IMR-90 (cell line): ENCODE data around the gene C1QTNF1. TPM values are rescaled to one million over a fixed set of nuclear protein-coding genes. Genes with fewer than 3 reads are reported as not detected.

Experiments
- ATAC-seq: fragments of 200-7000 bp; cut with Tn5 transposase; 2 replicates; pipeline ENCODE4 v1.9.1; 2020; ENCODE audit warnings: low read depth, mild to moderate bottlenecking, moderate library complexity
- BruUV-seq: library from RNA; stranded (reverse); fragments of 400-500 nt; replicated peaks from 2 replicates; lab custom pipeline; 2021; lab: Mats Ljungman, UMichigan
- CTCF ChIA-PET: fragments of 300-600 bp; formaldehyde crosslinking; extraction: SDS; loops from one replicate; lab custom pipeline; 2021; ENCODE audit warnings: antibody characterized with exemption; lab: Yijun Ruan, JAX
- POLR2A ChIA-PET: fragments of 300-600 bp; sonication (Branson Sonifier 250); formaldehyde crosslinking; loops from one replicate; lab custom pipeline; 2022; ENCODE audit warnings: antibody characterized with exemption; ENCODE audit not compliant: unreplicated experiment; lab: Charles Lee
- DNase-seq: peaks from one replicate; pipeline ENCODE4 v3.0.0; 2013
- H2AFZ ChIP-seq: replicated peaks from 2 replicates; pipeline ENCODE3; 2013; ENCODE audit warnings: low read length, mild to moderate bottlenecking; ENCODE audit not compliant: poor library complexity
- H2AK5ac ChIP-seq: 2 replicates; pipeline ENCODE4 v1.6.1; 2013; ENCODE audit warnings: low read depth, low read length, inconsistent platforms
- H2AK9ac ChIP-seq: replicated peaks from 2 replicates; pipeline ENCODE3; 2013; ENCODE audit warnings: mild to moderate bottlenecking, low read depth, low read length, moderate library complexity; ENCODE audit not compliant: poor library complexity
- H2BK120ac ChIP-seq: 2 replicates; pipeline ENCODE4 v1.6.1; 2013; ENCODE audit warnings: low read depth, low read length, inconsistent platforms
- H2BK15ac ChIP-seq: 3 replicates; pipeline ENCODE4 v1.6.1; 2013; ENCODE audit warnings: low read depth, low read length, inconsistent platforms
- H2BK20ac ChIP-seq: 2 replicates; pipeline ENCODE4 v1.6.1; 2013; ENCODE audit warnings: low read depth, mild to moderate bottlenecking, inconsistent platforms, low read length, moderate library complexity
- H2BK5ac ChIP-seq: 2 replicates; pipeline ENCODE4 v1.6.1; 2013; ENCODE audit warnings: mild to moderate bottlenecking, low read depth, low read length, inconsistent platforms; ENCODE audit not compliant: poor library complexity, severe bottlenecking
- H3K14ac ChIP-seq: replicated peaks from 2 replicates; pipeline ENCODE4 v1.6.1; 2013; ENCODE audit warnings: low read depth, low read length, inconsistent platforms
- H3K18ac ChIP-seq: 2 replicates; pipeline ENCODE4 v1.6.1; 2013; ENCODE audit warnings: low read depth, low read length, control low read depth
- H3K23ac ChIP-seq: 2 replicates; pipeline ENCODE4 v1.6.1; 2013; ENCODE audit warnings: low read depth, low read length, inconsistent platforms
- H3K27ac ChIP-seq: 2 replicates; pipeline ENCODE4 v1.5.1; 2013; ENCODE audit warnings: mild to moderate bottlenecking, control low read depth, low read length; ENCODE audit not compliant: insufficient read depth
- H3K27me3 ChIP-seq: 2 replicates; pipeline ENCODE4 v1.6.1; 2013; ENCODE audit warnings: low read length; ENCODE audit not compliant: control insufficient read depth, insufficient read depth
- H3K36me3 ChIP-seq: 2 replicates; pipeline ENCODE4 v1.6.1; 2013; ENCODE audit warnings: low read length, mixed read lengths; ENCODE audit not compliant: control insufficient read depth, insufficient read depth
- H3K4ac ChIP-seq: 2 replicates; pipeline ENCODE4 v1.6.1; 2013; ENCODE audit warnings: low read depth, low read length, inconsistent platforms
- H3K4me1 ChIP-seq: 2 replicates; pipeline ENCODE4 v1.6.1; 2013; ENCODE audit warnings: low read length, mixed read lengths; ENCODE audit not compliant: control insufficient read depth, insufficient read depth
- H3K4me2 ChIP-seq: 2 replicates; pipeline ENCODE4 v1.6.1; 2013; ENCODE audit warnings: low read depth, mild to moderate bottlenecking, control low read depth, low read length, moderate library complexity
- H3K4me3 ChIP-seq: 2 replicates; pipeline ENCODE4 v1.5.1; 2013; ENCODE audit warnings: low read depth, mild to moderate bottlenecking, control low read depth, low read length, moderate library complexity; ENCODE audit not compliant: insufficient read depth
- H3K56ac ChIP-seq: 2 replicates; pipeline ENCODE4 v1.6.1; 2013; ENCODE audit warnings: low read length, inconsistent platforms; ENCODE audit not compliant: insufficient read depth; ENCODE audit errors: extremely low read depth
- H3K79me1 ChIP-seq, 2 experiments: 2 replicates each; pipeline ENCODE4 v1.6.1; 2013; ENCODE audit warnings: low read length in 2 of 2, inconsistent platforms in 1 of 2, low read depth in 1 of 2
- H3K9ac ChIP-seq: 2 replicates; pipeline ENCODE4 v1.6.1; 2013; ENCODE audit warnings: low read depth, low read length, control low read depth
- H3K9me1 ChIP-seq: 2 replicates; pipeline ENCODE4 v1.6.1; 2013; ENCODE audit warnings: low read length, inconsistent platforms; ENCODE audit not compliant: insufficient read depth
- H3K9me3 ChIP-seq: 2 replicates; pipeline ENCODE4 v1.6.1; 2013; ENCODE audit warnings: low read length; ENCODE audit not compliant: control insufficient read depth, insufficient read depth
- H4K20me1 ChIP-seq: 2 replicates; pipeline ENCODE4 v1.6.1; 2013; ENCODE audit warnings: low read length, inconsistent platforms; ENCODE audit not compliant: insufficient read depth
- H4K5ac ChIP-seq: 2 replicates; pipeline ENCODE4 v1.6.1; 2013; ENCODE audit warnings: mild to moderate bottlenecking, low read depth, low read length, control low read depth
- H4K8ac ChIP-seq, 2 experiments: 2 replicates each; pipeline ENCODE4 v1.6.1; 2013; ENCODE audit warnings: low read depth in 2 of 2, low read length in 2 of 2, control low read depth in 1 of 2, inconsistent platforms in 1 of 2
- H4K91ac ChIP-seq: 2 replicates; pipeline ENCODE4 v1.6.1; 2013; ENCODE audit warnings: low read depth, low read length, inconsistent platforms; ENCODE audit not compliant: insufficient read depth
- BHLHE40 ChIP-seq: fragments of 150-350 bp; IDR thresholded peaks from 2 replicates; pipeline ENCODE4 v1.6.1; 2016; ENCODE audit warnings: mild to moderate bottlenecking, low read depth, low read length
- CEBPB ChIP-seq: IDR thresholded peaks from 2 replicates; pipeline ENCODE4 v1.6.1; 2012; ENCODE audit warnings: low read depth, low read length, improper control_type of control experiment
- CHD1 ChIP-seq: IDR thresholded peaks from 2 replicates; pipeline ENCODE4 v1.6.1; 2012; ENCODE audit warnings: low read depth, low read length, improper control_type of control experiment
- FOS ChIP-seq: fragments of 150-350 bp; IDR thresholded peaks from 2 replicates; pipeline ENCODE4 v1.6.1; 2016; ENCODE audit warnings: low read depth, low read length
- MAFK ChIP-seq: IDR thresholded peaks from 2 replicates; pipeline ENCODE4 v1.6.1; 2012; ENCODE audit warnings: low read depth, low read length, improper control_type of control experiment
- MXI1 ChIP-seq: IDR thresholded peaks from 2 replicates; pipeline ENCODE4 v1.6.1; 2012; ENCODE audit warnings: low read depth, mild to moderate bottlenecking, low read length, moderate library complexity, borderline replicate concordance
- NFE2L2 ChIP-seq: fragments of 150-350 bp; IDR thresholded peaks from 2 replicates; pipeline ENCODE4 v1.6.1; 2016; ENCODE audit warnings: low read depth, mild to moderate bottlenecking, low read length
- POLR2A ChIP-seq: IDR thresholded peaks from 2 replicates; pipeline ENCODE4 v1.6.1; 2012; ENCODE audit warnings: mild to moderate bottlenecking, low read depth, low read length
- RAD21 ChIP-seq: IDR thresholded peaks from 2 replicates; pipeline ENCODE4 v1.6.1; 2012; ENCODE audit warnings: low read length, improper control_type of control experiment
- RCOR1 ChIP-seq: IDR thresholded peaks from 2 replicates; pipeline ENCODE4 v1.6.1; 2012; ENCODE audit warnings: mild to moderate bottlenecking, low read length, improper control_type of control experiment; ENCODE audit not compliant: insufficient replicate concordance
- RFX5 ChIP-seq: IDR thresholded peaks from 2 replicates; pipeline ENCODE4 v1.8.0; 2012; ENCODE audit warnings: low read depth, mild to moderate bottlenecking, low read length, moderate library complexity
- SMC3 ChIP-seq: fragments of 150-350 bp; IDR thresholded peaks from 2 replicates; pipeline ENCODE4 v1.6.1; 2016; ENCODE audit warnings: low read depth, mild to moderate bottlenecking, antibody characterized with exemption, low read length, moderate library complexity
- WGBS, 2 experiments: methylation state at CpG; one replicate each; pipeline versions ENCODE4 v1.1.5 to v1.1.7; 2013; ENCODE audit warnings: missing lambda C conversion rate in 2 of 2; ENCODE audit not compliant: insufficient read length in 1 of 2; ENCODE audit errors: extremely low coverage in 2 of 2; 5-methylcytosine and 5-hydroxymethylcytosine counted together
- dilution Hi-C: fragments of 300-500 bp; cut with HindIII; formaldehyde crosslinking; loops from one replicate; pipeline ENCODE4 v1.14.3; 2018; ENCODE audit warnings: low sequenced_read_pairs; ENCODE audit not compliant: unreplicated experiment
- in situ Hi-C: fragments of 300-500 bp; cut with MboI; formaldehyde crosslinking; loops from 3 replicates; pipeline ENCODE4 v1.14.3; 2019; ENCODE audit warnings: low sequenced_read_pairs, inconsistent platforms, mixed read lengths
- intact Hi-C: fragments of 100-400 bp; cut with micrococcal nuclease; formaldehyde crosslinking; loops from 2 replicates; pipeline ENCODE4 v1.10.0; 2022
- polyA plus RNA-seq, 3 experiments: library from polyadenylated mRNA; depleted of rRNA; stranded (reverse); fragments of >200 nt; gene quantifications; 2 replicates each; pipeline ENCODE4 v1.2.3, GENCODE V29; 2012; ENCODE audit warnings: low replicate concordance in 1 of 3
- total RNA-seq: library from RNA; depleted of rRNA; stranded (reverse); fragments of >200 nt; gene quantifications from 2 replicates; pipeline ENCODE4 v1.2.3, GENCODE V29; 2012
- TF ChIP-seq, protein P1 (sequence below): fragments of 150-350 bp; IDR thresholded peaks from 2 replicates; pipeline ENCODE4 v1.6.1; 2017; ENCODE audit warnings: mild to moderate bottlenecking, antibody characterized with exemption, low read length, low read depth
- TF ChIP-seq, protein P2 (sequence below): fragments of 150-350 bp; IDR thresholded peaks from 2 replicates; pipeline ENCODE4 v1.6.1; 2016; ENCODE audit warnings: low read depth, mild to moderate bottlenecking, low read length, moderate library complexity, borderline replicate concordance

Gene C1QTNF1
- total and polyA plus RNA-seq, 2 of the 4 experiments (the other 2 are of a cell fraction) = 3.4 to 8.4 TPM

DNA sequence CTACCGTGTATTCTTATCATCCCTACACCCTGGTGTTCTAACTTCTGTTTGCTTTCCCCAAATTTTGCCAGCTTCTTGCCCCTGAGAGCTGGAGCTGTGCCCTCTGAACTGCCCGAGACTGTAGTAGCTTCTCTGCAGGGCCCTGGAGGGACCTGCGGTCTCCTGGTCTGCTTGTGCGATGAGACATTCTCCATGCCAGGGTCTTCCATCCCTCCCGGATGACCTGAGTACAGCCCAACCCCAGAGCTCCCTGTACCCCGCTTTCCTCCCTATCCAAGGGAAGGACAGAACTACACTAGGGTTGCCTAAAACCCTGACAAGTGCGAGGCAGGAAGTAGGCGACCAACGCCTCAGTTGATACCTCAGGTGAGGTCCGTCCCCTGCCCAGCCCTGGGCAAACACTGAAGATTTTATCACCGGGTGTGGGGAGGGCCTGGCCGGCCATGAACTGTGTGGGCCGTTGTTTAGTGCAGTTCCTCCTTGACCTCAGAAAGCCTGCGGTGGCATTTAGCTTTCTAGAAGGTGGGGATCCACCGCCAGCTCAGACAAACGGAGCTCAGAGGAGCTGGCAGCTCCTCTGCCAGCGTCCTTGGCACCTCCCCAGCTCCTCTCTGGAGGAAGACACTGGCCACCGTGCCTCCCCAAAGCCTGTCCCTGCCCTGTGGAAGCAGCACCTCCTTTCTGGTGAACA, 28.1 kb upstream of the C1QTNF1 start:
- dilution Hi-C loops = no loop called here
- Histone ChIP-seq H3K18ac (no peak overlapping the region), H3K4me3 (no peak overlapping the region), H3K4me2 (no peak overlapping the region), H3K9me3 (no peaks in the 10 kb centered on the region), H3K4ac (no peak overlapping the region), H2BK120ac (no peak overlapping the region), H3K79me1 (peaks cover 26 to 70% of the 10 kb centered on the region in 2 experiments), H3K36me3 (peaks cover 70% of the 10 kb centered on the region), H2AFZ (no peak overlapping the region), H3K23ac (no peak overlapping the region), H4K91ac (no peak overlapping the region), H2BK15ac (no peak overlapping the region), H3K27ac (no peak overlapping the region), H4K5ac (no peak overlapping the region), H3K14ac (no peak overlapping the region), H2AK5ac (no peak overlapping the region), H3K27me3 (no peaks in the 10 kb centered on the region), H4K20me1 (peaks cover 49% of the 10 kb centered on the region), H2BK5ac (no peak overlapping the region), H3K56ac (no peak overlapping the region), H3K9me1 (no peaks in the 10 kb centered on the region), H4K8ac (no peak overlapping the region), H3K9ac (no peak overlapping the region), H3K4me1 (no peaks in the 10 kb centered on the region), H2BK20ac (no peak overlapping the region), H2AK9ac (peak overlapping the region; percentile 15)
- WGBS, 2 experiments = 83% methylated on average over 12 of the region's 18 CpGs; no CpG with 5 or more reads in 1 of the 2 experiments
- intact Hi-C loops = no loop called here
- ChIA-PET POLR2A (no interaction called here), CTCF (interaction anchor here (0.6 kb wide), 1 partner anchor 23 kb away, joined by 3 read pairs; no protein-coding TSS in a partner anchor)
- BruUV-seq = no TSS peak
- ATAC-seq (no peak), DNase-seq (no peak)
- in situ Hi-C loops = no loop called here
- TF ChIP-seq, protein P1, sequence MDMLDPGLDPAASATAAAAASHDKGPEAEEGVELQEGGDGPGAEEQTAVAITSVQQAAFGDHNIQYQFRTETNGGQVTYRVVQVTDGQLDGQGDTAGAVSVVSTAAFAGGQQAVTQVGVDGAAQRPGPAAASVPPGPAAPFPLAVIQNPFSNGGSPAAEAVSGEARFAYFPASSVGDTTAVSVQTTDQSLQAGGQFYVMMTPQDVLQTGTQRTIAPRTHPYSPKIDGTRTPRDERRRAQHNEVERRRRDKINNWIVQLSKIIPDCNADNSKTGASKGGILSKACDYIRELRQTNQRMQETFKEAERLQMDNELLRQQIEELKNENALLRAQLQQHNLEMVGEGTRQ = no peak
- TF ChIP-seq BHLHE40 (no peak), RAD21 (no peak), NFE2L2 (no peak), CHD1 (no peak), FOS (no peak), SMC3 (no peak), POLR2A (no peak), MAFK (no peak), MXI1 (no peak), CEBPB (no peak), RCOR1 (no peak), RFX5 (no peak)
- TF ChIP-seq, protein P2, sequence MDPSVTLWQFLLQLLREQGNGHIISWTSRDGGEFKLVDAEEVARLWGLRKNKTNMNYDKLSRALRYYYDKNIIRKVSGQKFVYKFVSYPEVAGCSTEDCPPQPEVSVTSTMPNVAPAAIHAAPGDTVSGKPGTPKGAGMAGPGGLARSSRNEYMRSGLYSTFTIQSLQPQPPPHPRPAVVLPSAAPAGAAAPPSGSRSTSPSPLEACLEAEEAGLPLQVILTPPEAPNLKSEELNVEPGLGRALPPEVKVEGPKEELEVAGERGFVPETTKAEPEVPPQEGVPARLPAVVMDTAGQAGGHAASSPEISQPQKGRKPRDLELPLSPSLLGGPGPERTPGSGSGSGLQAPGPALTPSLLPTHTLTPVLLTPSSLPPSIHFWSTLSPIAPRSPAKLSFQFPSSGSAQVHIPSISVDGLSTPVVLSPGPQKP = no peak
